KOPT-K1 (cell line): Measurements from ENCODE around the gene PDE11A.

Source experiments
- H3K27ac ChIP-seq: fragments of 200-600 bp; sonication (generic); 2 replicates; pipeline ENCODE4 v1.5.1; 2016; ENCODE audit warnings: antibody characterized with exemption, mild to moderate bottlenecking, low read depth, low read length; ENCODE audit not compliant: poor library complexity, severe bottlenecking
- H3K36me3 ChIP-seq: fragments of 200-600 bp; sonication (generic); 2 replicates; pipeline ENCODE4 v1.5.1; 2017; ENCODE audit warnings: antibody characterized with exemption, mild to moderate bottlenecking, low read length, moderate library complexity; ENCODE audit not compliant: insufficient read depth
- H3K9me3 ChIP-seq: fragments of 200-600 bp; sonication (generic); 2 replicates; pipeline ENCODE4 v1.5.1; 2017; ENCODE audit warnings: antibody characterized with exemption, low read length, mild to moderate bottlenecking; ENCODE audit not compliant: insufficient read depth, poor library complexity, severe bottlenecking

The PDE11A gene

GRCh38 chr2:177682006-177682405 lies 390.6 kb downstream of the PDE11A start:
- Histone ChIP-seq H3K36me3 (no peaks in the 10 kb centered on the region), H3K27ac (no peak overlapping the region), H3K9me3 (no peaks in the 10 kb centered on the region)

- no peaks in the 10 kb centered on the region for H3K9me3 ChIP-seq
- no peaks in the 10 kb centered on the region for H3K36me3 ChIP-seq
- H3K27ac ChIP-seq = no peak overlapping the region
Observed at GRCh38 chr2:177680866-177681712, 391.5 kb downstream of the PDE11A start.

GRCh38 chr2:177679611-177680605 lies 392.7 kb downstream of the PDE11A start:
- no peaks in the 10 kb centered on the region for H3K9me3 ChIP-seq
- H3K36me3 ChIP-seq = no peaks in the 10 kb centered on the region
- no peak overlapping the region for H3K27ac ChIP-seq

- H3K27ac ChIP-seq = no peak overlapping the region
- H3K36me3 ChIP-seq = no peaks in the 10 kb centered on the region
- H3K9me3 ChIP-seq = no peaks in the 10 kb centered on the region
Observed at GRCh38 chr2:177678939-177679338, 393.6 kb downstream of the PDE11A start.

- Histone ChIP-seq H3K9me3 (no peaks in the 10 kb centered on the region), H3K27ac (no peak overlapping the region), H3K36me3 (no peaks in the 10 kb centered on the region)
Observed at GRCh38 chr2:177676636-177677035, 395.9 kb downstream of the PDE11A start.

GRCh38 chr2:177675825-177676224 lies 396.8 kb downstream of the PDE11A start:
- H3K27ac ChIP-seq = no peak overlapping the region

GRCh38 chr2:177675350-177675821 lies 397.2 kb downstream of the PDE11A start:
- H3K9me3 ChIP-seq = no peaks in the 10 kb centered on the region
- no peaks in the 10 kb centered on the region for H3K36me3 ChIP-seq
- no peak overlapping the region for H3K27ac ChIP-seq

More at GRCh38 chr2:177675825-177676224, 396.8 kb downstream of the PDE11A start:
- no peaks in the 10 kb centered on the region for H3K9me3 ChIP-seq
- no peaks in the 10 kb centered on the region for H3K36me3 ChIP-seq

- Histone ChIP-seq H3K36me3 (no peaks in the 10 kb centered on the region), H3K27ac (no peak overlapping the region), H3K9me3 (no peaks in the 10 kb centered on the region)
Observed at GRCh38 chr2:177673602-177674595, 398.7 kb downstream of the PDE11A start.

GRCh38 chr2:177671662-177672061 lies 400.9 kb downstream of the PDE11A start:
- Histone ChIP-seq H3K27ac (no peak overlapping the region), H3K9me3 (no peaks in the 10 kb centered on the region), H3K36me3 (no peaks in the 10 kb centered on the region)

- no peaks in the 10 kb centered on the region for H3K9me3 ChIP-seq
- no peaks in the 10 kb centered on the region for H3K36me3 ChIP-seq
- H3K27ac ChIP-seq = no peak overlapping the region
Observed at GRCh38 chr2:177670791-177671535, 401.6 kb downstream of the PDE11A start.

GRCh38 chr2:177669625-177670330 lies 402.8 kb downstream of the PDE11A start:
- H3K36me3 ChIP-seq = no peaks in the 10 kb centered on the region
- no peak overlapping the region for H3K27ac ChIP-seq
- H3K9me3 ChIP-seq = no peaks in the 10 kb centered on the region

- Histone ChIP-seq H3K27ac (no peak overlapping the region), H3K36me3 (no peaks in the 10 kb centered on the region), H3K9me3 (no peaks in the 10 kb centered on the region)
Observed at GRCh38 chr2:177669201-177669600, 403.4 kb downstream of the PDE11A start.

- Histone ChIP-seq H3K9me3 (no peaks in the 10 kb centered on the region), H3K27ac (no peak overlapping the region), H3K36me3 (no peaks in the 10 kb centered on the region)
Observed at GRCh38 chr2:177668617-177669016, 404.0 kb downstream of the PDE11A start.
